Upper lobe of right lung (tissue), 1 donor: ENCODE measurements around the gene ENTPD1. TPM values are rescaled to one million over a fixed set of nuclear protein-coding genes. Genes with fewer than 3 reads are reported as not detected.
A peak's percentile ranks its signal among the peaks of the same experiment; 100 is the strongest.

Experiments used
- ATAC-seq: fragments of 200-7000 bp; cut with Tn5 transposase; one replicate; pipeline ENCODE4 v1.9.1; 2020; ENCODE audit warnings: mild to moderate bottlenecking, moderate library complexity
- DNase-seq: peaks from one replicate; pipeline ENCODE4 v3.0.0-alpha.2; 2020
- H3K27ac ChIP-seq: fragments of 200-600 bp; one replicate; pipeline ENCODE4 v1.8.0; 2022
- H3K27me3 ChIP-seq: fragments of 200-600 bp; one replicate; pipeline ENCODE4 v1.8.0; 2022; ENCODE audit warnings: mild to moderate bottlenecking
- H3K36me3 ChIP-seq: fragments of 200-600 bp; one replicate; pipeline ENCODE4 v1.8.0; 2022
- H3K4me1 ChIP-seq: fragments of 200-600 bp; one replicate; pipeline ENCODE4 v1.8.0; 2022
- H3K4me3 ChIP-seq: fragments of 200-600 bp; one replicate; pipeline ENCODE4 v1.8.0; 2022; ENCODE audit warnings: mild to moderate bottlenecking
- H3K9me3 ChIP-seq: fragments of 200-600 bp; one replicate; pipeline ENCODE4 v1.8.0; 2022
- intact Hi-C: fragments of 100-400 bp; cut with DNase I; formaldehyde crosslinking; loops from one replicate; pipeline ENCODE4 v1.11.0; 2022
- total RNA-seq: library from RNA; stranded (reverse); fragmentation: NEBNext Ultra II Directional; extraction: Animal tissue kit (Norgen Biotek cat#: 25700); gene quantifications from one replicate; pipeline ENCODE4 v1.2.1, GENCODE V29; 2021
- TF ChIP-seq, protein P1 (sequence below): fragments of 200-600 bp; IDR thresholded peaks from one replicate; pipeline ENCODE4 v1.8.0; 2022; ENCODE audit warnings: antibody characterized with exemption
- donor health status: DM: no; HTN: yes; CAD: no; lungs with severe emphysema.

Gene ENTPD1
- total RNA-seq, 1 donor from 2014 or later = 64.6 TPM

DNA sequence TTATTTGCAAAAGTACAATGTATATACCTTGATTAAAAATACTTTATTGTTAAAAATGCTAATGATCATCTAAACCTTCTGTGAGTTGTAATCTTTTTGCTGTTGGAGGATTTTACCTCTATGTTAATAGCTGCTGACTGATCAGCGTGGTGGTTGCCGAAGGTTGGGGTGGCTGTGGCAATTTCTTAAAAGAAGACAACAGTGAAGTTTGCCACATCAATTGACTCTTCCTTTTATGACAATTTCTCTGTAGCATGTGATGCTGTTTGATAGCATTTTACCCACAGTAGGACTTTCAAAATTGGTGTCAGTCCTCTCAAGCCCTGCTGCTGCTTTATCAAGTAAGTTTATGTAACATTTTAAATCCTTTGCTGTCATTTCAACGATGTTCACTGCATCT, 16.9 kb upstream of the ENTPD1 start:
- no peaks in the 10 kb centered on the region for H3K27me3 ChIP-seq
- peaks cover 17% of the 10 kb centered on the region for H3K4me1 ChIP-seq
- H3K4me3 ChIP-seq = no peak overlapping the region
- no peaks in the 10 kb centered on the region for H3K9me3 ChIP-seq
- intact Hi-C loops = no loop called here
- ATAC-seq (no peak), DNase-seq (no peak)
- no peaks in the 10 kb centered on the region for H3K36me3 ChIP-seq
- H3K27ac ChIP-seq = no peak overlapping the region
- TF ChIP-seq, protein P1, sequence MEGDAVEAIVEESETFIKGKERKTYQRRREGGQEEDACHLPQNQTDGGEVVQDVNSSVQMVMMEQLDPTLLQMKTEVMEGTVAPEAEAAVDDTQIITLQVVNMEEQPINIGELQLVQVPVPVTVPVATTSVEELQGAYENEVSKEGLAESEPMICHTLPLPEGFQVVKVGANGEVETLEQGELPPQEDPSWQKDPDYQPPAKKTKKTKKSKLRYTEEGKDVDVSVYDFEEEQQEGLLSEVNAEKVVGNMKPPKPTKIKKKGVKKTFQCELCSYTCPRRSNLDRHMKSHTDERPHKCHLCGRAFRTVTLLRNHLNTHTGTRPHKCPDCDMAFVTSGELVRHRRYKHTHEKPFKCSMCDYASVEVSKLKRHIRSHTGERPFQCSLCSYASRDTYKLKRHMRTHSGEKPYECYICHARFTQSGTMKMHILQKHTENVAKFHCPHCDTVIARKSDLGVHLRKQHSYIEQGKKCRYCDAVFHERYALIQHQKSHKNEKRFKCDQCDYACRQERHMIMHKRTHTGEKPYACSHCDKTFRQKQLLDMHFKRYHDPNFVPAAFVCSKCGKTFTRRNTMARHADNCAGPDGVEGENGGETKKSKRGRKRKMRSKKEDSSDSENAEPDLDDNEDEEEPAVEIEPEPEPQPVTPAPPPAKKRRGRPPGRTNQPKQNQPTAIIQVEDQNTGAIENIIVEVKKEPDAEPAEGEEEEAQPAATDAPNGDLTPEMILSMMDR = no peak

DNA sequence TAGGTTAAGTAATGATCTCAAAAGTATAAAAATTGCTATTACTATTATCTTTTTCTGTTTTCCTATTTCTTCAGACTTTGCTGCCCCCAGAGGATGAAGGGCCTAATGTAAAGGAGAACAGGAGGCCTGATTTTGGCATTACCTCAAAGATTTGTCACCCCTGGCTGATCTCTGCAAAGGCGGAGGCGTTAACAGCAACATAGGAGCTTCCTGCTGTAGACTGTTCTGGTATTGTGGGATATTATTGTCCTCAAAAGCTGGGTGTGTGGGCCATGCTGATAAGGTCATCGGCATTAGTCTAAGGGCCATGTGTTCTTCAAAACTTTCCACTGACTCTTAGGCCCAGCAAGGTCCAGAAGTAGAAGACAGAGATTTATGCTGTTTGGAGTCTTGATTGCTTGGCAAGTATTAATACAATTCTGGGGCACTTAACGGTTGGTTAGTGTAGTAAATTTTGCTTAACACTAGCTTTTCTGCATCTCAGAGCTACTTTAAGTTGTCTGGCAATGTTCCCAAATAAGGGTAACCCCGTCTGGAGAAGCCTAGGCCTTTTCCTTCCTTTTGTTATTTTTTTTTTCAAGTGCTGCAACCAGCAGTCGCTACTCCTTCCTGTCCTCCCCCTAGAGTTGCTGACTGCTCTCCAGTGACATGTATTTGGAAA, 14.0 kb upstream of the ENTPD1 start:
- DNase-seq (no peak), ATAC-seq (peak; percentile 90)

DNA sequence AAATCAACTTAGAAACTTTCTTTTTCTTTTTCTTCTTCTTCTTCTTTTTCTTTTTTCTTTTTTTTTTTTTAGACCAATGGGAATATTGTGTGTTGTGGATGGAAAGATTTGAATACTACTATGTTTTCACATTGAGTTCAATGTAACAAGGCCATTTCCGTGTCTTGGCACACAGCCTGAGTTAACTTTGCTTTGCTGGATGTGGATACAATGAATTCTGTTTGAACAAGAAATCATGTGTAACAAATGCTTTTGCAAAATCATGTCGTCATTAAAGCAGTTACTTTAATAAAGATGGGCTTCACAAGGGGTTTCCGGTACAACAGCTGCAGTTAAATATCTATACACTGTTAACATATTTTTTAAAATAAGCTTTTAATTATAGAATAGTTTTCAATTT, 13.5 kb upstream of the ENTPD1 start:
- H3K4me1 ChIP-seq = peaks cover 17% of the 10 kb centered on the region
- H3K9me3 ChIP-seq = no peaks in the 10 kb centered on the region
- TF ChIP-seq, protein P1 = no peak
- DNase-seq (no peak), ATAC-seq (no peak)
- H3K36me3 ChIP-seq = no peaks in the 10 kb centered on the region
- intact Hi-C loops = no loop called here
- no peak overlapping the region for H3K4me3 ChIP-seq
- H3K27ac ChIP-seq = peak overlapping the region; percentile 64
- H3K27me3 ChIP-seq = no peaks in the 10 kb centered on the region

More for the DNA sequence above, 14.0 kb upstream of the ENTPD1 start:
- peaks cover 17% of the 10 kb centered on the region for H3K4me1 ChIP-seq
- H3K4me3 ChIP-seq = no peak overlapping the region
- peak overlapping the region; percentile 64 for H3K27ac ChIP-seq
- intact Hi-C loops = no loop called here
- no peaks in the 10 kb centered on the region for H3K27me3 ChIP-seq
- TF ChIP-seq, protein P1 = peak; percentile 29
- H3K9me3 ChIP-seq = no peaks in the 10 kb centered on the region
- no peaks in the 10 kb centered on the region for H3K36me3 ChIP-seq

DNA sequence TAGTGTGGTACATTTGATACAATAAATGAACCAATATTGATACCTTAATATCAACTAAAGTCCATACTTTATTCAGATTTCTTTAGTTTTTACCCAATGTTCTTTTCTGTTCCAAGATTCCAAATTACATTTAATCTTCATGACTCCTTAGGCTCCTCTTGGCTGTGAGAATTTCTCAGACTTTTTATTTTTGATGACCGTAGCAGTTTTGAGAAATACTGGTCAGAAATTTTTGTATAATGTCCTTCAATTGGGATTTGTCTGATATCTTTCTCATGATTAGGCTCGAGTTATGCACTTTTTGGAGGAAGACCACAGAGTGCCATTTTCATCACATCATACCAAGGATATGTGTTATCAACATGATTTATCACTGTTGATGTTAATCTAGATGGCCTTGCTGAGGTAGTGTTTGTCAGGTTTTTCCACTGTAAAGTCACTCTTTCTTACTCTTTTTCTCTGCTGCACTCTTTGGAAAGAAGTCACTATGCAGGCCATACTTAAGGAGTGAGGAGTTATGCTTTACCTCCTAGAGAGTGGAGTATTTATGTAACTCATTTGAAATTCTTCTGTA, 12.9 kb upstream of the ENTPD1 start:
- Histone ChIP-seq H3K9me3 (no peaks in the 10 kb centered on the region), H3K36me3 (no peaks in the 10 kb centered on the region), H3K27me3 (no peaks in the 10 kb centered on the region), H3K4me3 (no peak overlapping the region), H3K27ac (peak overlapping the region; percentile 64), H3K4me1 (peaks cover 17% of the 10 kb centered on the region)
- ATAC-seq (no peak), DNase-seq (no peak)
- intact Hi-C loops = no loop called here
- TF ChIP-seq, protein P1 = no peak

DNA sequence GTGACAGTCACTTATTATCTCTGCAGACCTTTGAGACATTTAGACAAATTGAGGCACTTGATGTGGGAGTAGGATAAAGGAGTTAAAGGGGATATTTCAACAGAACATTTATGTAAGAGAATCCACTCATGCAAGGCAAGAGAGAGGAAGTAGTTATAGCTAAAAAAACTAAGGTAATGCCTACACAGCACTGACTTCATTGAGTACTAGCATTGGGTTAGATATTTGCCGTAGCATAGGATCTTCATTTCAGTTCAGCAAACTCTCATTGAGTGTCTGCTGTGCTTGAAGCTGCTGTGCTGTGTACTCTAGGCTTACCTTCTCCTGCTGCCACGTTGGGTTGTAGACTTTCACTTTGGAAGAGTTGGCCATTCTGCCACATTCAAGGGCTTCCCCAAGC, 10.5 kb upstream of the ENTPD1 start:
- no peak for DNase-seq
- ATAC-seq = peak; percentile 37
- peaks cover 17% of the 10 kb centered on the region for H3K4me1 ChIP-seq
- H3K4me3 ChIP-seq = no peak overlapping the region
- H3K36me3 ChIP-seq = no peaks in the 10 kb centered on the region
- intact Hi-C loops = no loop called here
- H3K9me3 ChIP-seq = no peaks in the 10 kb centered on the region
- no peak overlapping the region for H3K27ac ChIP-seq
- TF ChIP-seq, protein P1 = no peak
- H3K27me3 ChIP-seq = no peaks in the 10 kb centered on the region
